K562 (cell line): ENCODE measurements around the gene OPCML. TPM values are rescaled to one million over a fixed set of nuclear protein-coding genes. Genes with fewer than 3 reads are reported as not detected.

ENCODE experiments used
- ATAC-seq: fragments of 200-7000 bp; cut with Tn5 transposase; 3 replicates; pipeline ENCODE4 v1.9.1; 2020; ENCODE audit warnings: moderate library complexity
- BruUV-seq: library from RNA; stranded (reverse); fragments of 400-500 nt; replicated peaks from 2 replicates; lab custom pipeline; 2021; lab: Mats Ljungman, UMichigan
- CTCF ChIA-PET: fragments of 300-600 bp; formaldehyde crosslinking; extraction: SDS; loops from one replicate; lab custom pipeline; 2021; ENCODE audit warnings: low intra/inter-chr PET ratio; lab: Yijun Ruan, JAX
- POLR2A ChIA-PET: fragments of 300-600, 350-650 bp; sonication (Branson Sonifier 250); formaldehyde crosslinking; extraction: SDS; loops from one replicate; lab custom pipeline; 2021; ENCODE audit warnings: antibody characterized with exemption, inconsistent platforms; lab: Yijun Ruan, JAX
- DNase-seq, 4 experiments: peaks; one replicate each; pipeline versions ENCODE4 v3.0.0 to v3.0.0-alpha.2; 2011 to 2018; ENCODE audit warnings: low spot score in 3 of 4, mixed read lengths in 3 of 4; ENCODE audit errors: extremely low read depth in 1 of 4
- FAIRE-seq: peaks from 2 replicates; lab custom pipeline; 2011; peaks lifted over from hg19 to GRCh38; lab: Jason Lieb, UNC
- H2AFZ ChIP-seq: 2 replicates; pipeline ENCODE4 v1.6.0; 2011; ENCODE audit warnings: low read depth, low read length, control low read depth, inconsistent platforms
- H3K27ac ChIP-seq: fragments of 200-600 bp; 3 replicates; pipeline ENCODE4 v1.8.0; 2011; ENCODE audit warnings: low read depth, mild to moderate bottlenecking, control low read depth, inconsistent platforms, low read length, moderate library complexity, mixed read lengths; ENCODE audit errors: extremely low read depth
- H3K27me3 ChIP-seq, 2 experiments: fragments of 300-600 bp in 1 of 2; 2 replicates in 1 of 2; 3 replicates in 1 of 2; pipeline versions ENCODE4 v1.6.0 to v1.8.0; 2011; ENCODE audit warnings: inconsistent platforms in 2 of 2, low read length in 2 of 2, mild to moderate bottlenecking in 1 of 2, mixed read lengths in 1 of 2, moderate library complexity in 1 of 2; ENCODE audit not compliant: control insufficient read depth in 2 of 2, insufficient read depth in 2 of 2
- H3K36me3 ChIP-seq: fragments of 300-600 bp; 3 replicates; pipeline ENCODE4 v1.8.0; 2011; ENCODE audit warnings: mild to moderate bottlenecking, low read length, inconsistent platforms; ENCODE audit not compliant: control insufficient read depth, insufficient read depth
- H3K4me1 ChIP-seq, 2 experiments: fragments of 200-600 bp in 1 of 2; replicated peaks in 1 of 2; 2 replicates in 1 of 2; 3 replicates in 1 of 2; pipeline versions ENCODE4 v1.5.1 to v1.8.0; 2011; ENCODE audit warnings: inconsistent platforms in 2 of 2, low read length in 2 of 2, mild to moderate bottlenecking in 1 of 2, mixed read lengths in 1 of 2, moderate library complexity in 1 of 2; ENCODE audit not compliant: control insufficient read depth in 2 of 2, insufficient read depth in 2 of 2
- H3K4me2 ChIP-seq: 2 replicates; pipeline ENCODE4 v1.6.1; 2011; ENCODE audit warnings: low read length, control low read depth, inconsistent platforms, mixed read lengths; ENCODE audit not compliant: insufficient read depth
- H3K4me3 ChIP-seq: fragments of 200-600 bp; sonication (generic), shearing (Covaris generic); 2 replicates; pipeline ENCODE4 v1.5.1; 2016; ENCODE audit warnings: control low read depth, inconsistent platforms
- H3K79me2 ChIP-seq: fragments of 200-600 bp; 3 replicates; pipeline ENCODE4 v1.8.0; 2011; ENCODE audit warnings: low read length, inconsistent platforms; ENCODE audit not compliant: control insufficient read depth, insufficient read depth
- H3K9ac ChIP-seq, 2 experiments: 2 replicates each; pipeline versions ENCODE4 v1.6.0 to v1.6.1; 2011; ENCODE audit warnings: low read depth in 2 of 2, low read length in 2 of 2, control low read depth in 1 of 2, inconsistent platforms in 1 of 2, mild to moderate bottlenecking in 1 of 2, mixed read lengths in 1 of 2; ENCODE audit not compliant: insufficient read depth in 1 of 2
- H3K9me1 ChIP-seq: one replicate; pipeline ENCODE4 v1.6.0; 2011; ENCODE audit warnings: inconsistent platforms, mild to moderate bottlenecking, low read length, moderate library complexity; ENCODE audit not compliant: control insufficient read depth, insufficient read depth
- H3K9me3 ChIP-seq: replicated peaks from 2 replicates; pipeline ENCODE4 v1.5.1; 2011; ENCODE audit warnings: low read depth, low read length, inconsistent platforms; ENCODE audit not compliant: control insufficient read depth, insufficient read depth
- H4K20me1 ChIP-seq: replicated peaks from 2 replicates; pipeline ENCODE4 v1.6.1; 2011; ENCODE audit warnings: low read length, inconsistent platforms, mixed read lengths; ENCODE audit not compliant: control insufficient read depth, insufficient read depth
- ARID3A ChIP-seq: IDR thresholded peaks from 2 replicates; pipeline ENCODE4 v1.6.1; 2012; ENCODE audit warnings: low read depth, low read length, improper control_type of control experiment, borderline replicate concordance
- CBX3 ChIP-seq, 2 experiments: IDR thresholded peaks; 1 replicate in 1 of 2; 2 replicates in 1 of 2; pipeline ENCODE4 v1.6.1; 2012; ENCODE audit warnings: inconsistent platforms in 2 of 2, low read length in 2 of 2, borderline replicate concordance in 1 of 2, control low read depth in 1 of 2
- CEBPG ChIP-seq, 3 experiments: fragments of 200-800 bp in 1 of 3; sonication (Bioruptor generic) in 1 of 3; sonication (generic) in 1 of 3; formaldehyde crosslinking in 1 of 3; IDR thresholded peaks in 2 of 3; conservative IDR thresholded peaks in 1 of 3; 2 replicates each; pipeline versions ENCODE4 v1.6.1 to v1.8.0; 2016 to 2022; ENCODE audit warnings: missing compliant biosample characterization in 2 of 3, missing genetic modification characterization in 2 of 3, mild to moderate bottlenecking in 1 of 3, missing genetic modification reagents in 1 of 3
- CGGBP1 ChIP-seq: fragments of 250-450 bp; sonication (Bioruptor Pico); IDR thresholded peaks from 2 replicates; pipeline ENCODE4 v1.9.0; 2021; ENCODE audit warnings: mild to moderate bottlenecking
- CHAMP1 ChIP-seq: fragments of 450-650 bp; IDR thresholded peaks from 2 replicates; pipeline ENCODE4 v1.6.1; 2016; ENCODE audit warnings: mild to moderate bottlenecking
- E2F4 ChIP-seq: sonication (generic); formaldehyde crosslinking; IDR thresholded peaks from 2 replicates; pipeline ENCODE4 v1.8.0; 2022; ENCODE audit warnings: mild to moderate bottlenecking, low read depth, missing genetic modification reagents
- ELF4 ChIP-seq: fragments of 450-650 bp; formaldehyde crosslinking; IDR thresholded peaks from 2 replicates; pipeline ENCODE4 v1.4.0; 2022; ENCODE audit warnings: missing genetic modification characterization
- GABPB1 ChIP-seq: sonication (generic); formaldehyde crosslinking; IDR thresholded peaks from 2 replicates; pipeline ENCODE4 v1.8.0; 2022; ENCODE audit warnings: mild to moderate bottlenecking, missing genetic modification reagents
- GTF2F1 ChIP-seq: IDR thresholded peaks from 2 replicates; pipeline ENCODE4 v1.6.1; 2011; ENCODE audit warnings: low read depth, low read length, improper control_type of control experiment
- LCOR ChIP-seq: sonication (generic); formaldehyde crosslinking; IDR thresholded peaks from 2 replicates; pipeline ENCODE4 v1.8.0; 2022; ENCODE audit warnings: mild to moderate bottlenecking, missing genetic modification reagents
- NFE2 ChIP-seq: IDR thresholded peaks from 2 replicates; pipeline ENCODE4 v1.6.1; 2014; ENCODE audit warnings: antibody characterized with exemption, low read depth
- POLR2AphosphoS5 ChIP-seq: IDR thresholded peaks from 2 replicates; pipeline ENCODE4 v1.6.1; 2011; ENCODE audit warnings: mild to moderate bottlenecking, low read depth, low read length, moderate library complexity; ENCODE audit not compliant: control insufficient read depth, insufficient read depth
- POLR3G ChIP-seq: IDR thresholded peaks from 2 replicates; pipeline ENCODE4 v1.6.1; 2011; ENCODE audit not compliant: insufficient read length, insufficient replicate concordance; ENCODE audit errors: extremely low read depth
- SMAD3 ChIP-seq: fragments of 450-650 bp; formaldehyde crosslinking; conservative IDR thresholded peaks from 2 replicates; pipeline ENCODE4 v1.4.0; 2020; ENCODE audit warnings: mild to moderate bottlenecking
- TRIM28 ChIP-seq: fragments of 450-650 bp; IDR thresholded peaks from 2 replicates; pipeline ENCODE4 v1.6.1; 2017
- ZNF212 ChIP-seq: fragments of 450-650 bp; formaldehyde crosslinking; IDR thresholded peaks from 2 replicates; pipeline ENCODE4 v1.4.0; 2020; ENCODE audit warnings: mild to moderate bottlenecking
- ZNF57 ChIP-seq: fragments of 450-650 bp; formaldehyde crosslinking; IDR thresholded peaks from 2 replicates; pipeline ENCODE4 v1.4.0; 2020; ENCODE audit warnings: mild to moderate bottlenecking, moderate library complexity
- WGBS: fragments of 100-300 bp; shearing (Covaris generic); methylation state at CpG from one replicate; pipeline ENCODE4 v1.1.6; 2016; ENCODE audit warnings: low coverage, mixed read lengths; ENCODE audit not compliant: insufficient coverage; ENCODE audit errors: missing lambda C conversion rate; 5-methylcytosine and 5-hydroxymethylcytosine counted together
- in situ Hi-C: fragments of 300-500 bp; cut with MboI; formaldehyde crosslinking; loops from 4 replicates; pipeline ENCODE4 v1.15.0; 2018; ENCODE audit warnings: inconsistent platforms, mixed read lengths
- intact Hi-C: fragments of 100-400 bp; cut with micrococcal nuclease; formaldehyde crosslinking; loops from 2 replicates; pipeline ENCODE4 v1.14.2; 2022
- polyA plus RNA-seq, 8 experiments: library from polyadenylated mRNA; depleted of rRNA in 4 of 8; stranded (reverse) in 5 of 8; unstranded in 3 of 8; fragments of >200 nt; fragmentation: Nextera tagmentation in 2 of 8; fragmentation: Illumina TruSeq in 1 of 8; extraction: Ambion mirVana in 2 of 8; extraction: Trizol in 1 of 8; gene quantifications; 2 replicates each; pipeline versions ENCODE4 v1.2.1 to v1.2.3, GENCODE V29; 2011 to 2014; ENCODE audit warnings: inconsistent platforms in 1 of 8, missing spikeins in 1 of 8
- total RNA-seq, 7 experiments: library from RNA; depleted of rRNA in 6 of 7; stranded (reverse); fragments of >200 nt in 6 of 7; fragmentation: Illumina TruSeq in 2 of 7; extraction: Trizol in 2 of 7; gene quantifications; 2 replicates each; pipeline versions ENCODE4 v1.2.1 to v1.2.3, GENCODE V29; 2011 to 2021; ENCODE audit warnings: low replicate concordance in 1 of 7

OPCML gene
- total and polyA plus RNA-seq, 9 of the 15 experiments (the other 6 are each of a cell fraction or from before 2014, with no cell fraction given): not detected

GRCh38 chr11:132743601-132744000 is 788.7 kb downstream of the OPCML start:
- ATAC-seq: no peak
- BruUV-seq: no TSS peak
- POLR2A ChIA-PET: no interaction called here
- Histone ChIP-seq H3K27me3 (no peaks in the 10 kb centered on the region), H4K20me1 (no peaks in the 10 kb centered on the region), H3K9me3 (no peaks in the 10 kb centered on the region), H3K79me2 (no peaks in the 10 kb centered on the region), H3K4me1 (no peaks in the 10 kb centered on the region), H3K27ac (no peak overlapping the region), H3K36me3 (no peaks in the 10 kb centered on the region), H3K9me1 (no peaks in the 10 kb centered on the region), H2AFZ (no peak overlapping the region), H3K4me3 (no peak overlapping the region), H3K4me2 (no peak overlapping the region), H3K9ac (no peak overlapping the region)
- DNase-seq: no peak
- no peak for FAIRE-seq
- CTCF ChIA-PET: no interaction called here
- WGBS: 0% methylated on average over 4 of the region's 4 CpGs
- in situ Hi-C loops (no loop called here), intact Hi-C loops (no loop called here)
- TF ChIP-seq POLR3G: no peak
- TF ChIP-seq NFE2: no peak
- no peak for TF ChIP-seq CGGBP1 (CRISPR knock-in tag)
- no peak for TF ChIP-seq CBX3 (IDR thresholded peaks at IDR 0.05; ENCODE audit: borderline replicate concordance in 1 of 2, low read length in 2 of 2)
- no peak for TF ChIP-seq GTF2F1
- TF ChIP-seq TRIM28: no peak
- no peak for TF ChIP-seq ELF4 (CRISPR knock-in tag)
- TF ChIP-seq ZNF57 (CRISPR knock-in tag): no peak
- TF ChIP-seq LCOR (CRISPR knock-in tag): no peak
- no peak for TF ChIP-seq CEBPG (CRISPR knock-in tag; IDR thresholded peaks at IDR 0.05)
- TF ChIP-seq CEBPG (tag; conservative IDR thresholded peaks at IDR 0.05 in 1 of 2, IDR thresholded peaks at IDR 0.05 in 1 of 2): no peak
- no peak for TF ChIP-seq E2F4 (CRISPR knock-in tag)
- TF ChIP-seq POLR2AphosphoS5: no peak
- TF ChIP-seq CHAMP1: no peak
- TF ChIP-seq ARID3A: no peak
- no peak for TF ChIP-seq SMAD3 (CRISPR knock-in tag)
- TF ChIP-seq GABPB1 (CRISPR knock-in tag): no peak
- TF ChIP-seq ZNF212 (CRISPR knock-in tag): no peak
